ENCODE measurements around the gene FRAS1. TPM values are rescaled to one million over a fixed set of nuclear protein-coding genes. Genes with fewer than 3 reads are reported as not detected.
"Not testable (repeated sequence)": the region's sequence is repeated elsewhere in the genome, so short reads cannot be mapped to it uniquely, and the experiment has no call there.

The FRAS1 gene
- total RNA-seq, 2 donors from 2014 or later: 6.4 to 11.0 TPM

DNA sequence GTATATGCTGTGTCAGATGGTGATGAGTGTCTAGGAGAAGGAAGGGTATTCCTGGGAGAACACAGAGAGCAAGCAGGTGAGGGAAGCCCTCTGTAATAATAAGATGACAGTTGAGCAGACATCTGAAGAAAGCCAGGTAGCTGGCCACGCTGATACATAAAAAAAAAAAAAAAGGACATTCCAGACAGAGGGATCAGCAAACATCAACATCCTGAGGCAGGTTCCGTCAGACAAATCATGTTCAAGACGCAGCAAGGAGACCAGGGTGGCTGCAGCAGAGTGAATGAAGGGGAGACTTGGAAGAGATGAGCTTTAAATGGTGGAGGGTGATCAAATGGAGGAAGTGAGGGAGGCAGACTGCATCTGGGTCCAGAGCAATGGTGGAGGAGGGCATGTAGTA is 396.9 kb downstream of the FRAS1 start:
- no peaks in the 10 kb centered on the region for H3K27me3 ChIP-seq (replicated peaks; ENCODE audit: insufficient read depth)

DNA sequence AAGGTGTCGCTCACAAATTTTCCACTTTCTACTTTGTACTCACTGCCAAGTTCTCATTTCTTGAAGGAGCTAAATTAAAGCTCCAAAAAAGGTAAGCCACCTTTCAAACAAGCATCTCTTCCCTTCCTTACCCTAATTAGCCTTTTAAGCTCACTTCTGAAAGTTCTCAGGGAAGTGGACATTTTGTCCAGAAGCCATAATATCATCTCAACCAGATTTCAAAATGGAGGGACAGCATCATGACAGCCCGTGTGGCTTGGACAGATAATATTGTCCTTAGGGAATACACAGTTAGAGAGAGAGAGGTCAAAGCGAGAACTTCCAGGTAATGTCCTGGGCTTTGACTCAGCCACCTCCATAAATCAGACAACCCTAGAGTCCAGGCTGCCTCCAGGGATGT is 400.6 kb downstream of the FRAS1 start:
- intact Hi-C loops (cut with DNase I): no loop called here
- 95% methylated on average over 3 of the region's 3 CpGs for WGBS
- Histone ChIP-seq H3K9me3 (no peaks in the 10 kb centered on the region), H3K27me3 (replicated peaks; ENCODE audit: insufficient read depth) (no peaks in the 10 kb centered on the region), H3K4me1 (replicated peaks) (no peaks in the 10 kb centered on the region), H3K36me3 (no peaks in the 10 kb centered on the region), H3K27ac (no peak overlapping the region), H3K4me3 (no peak overlapping the region)
- no peak for TF ChIP-seq POLR2AphosphoS5 (IDR thresholded peaks at IDR 0.05)
- TF ChIP-seq, protein P1, sequence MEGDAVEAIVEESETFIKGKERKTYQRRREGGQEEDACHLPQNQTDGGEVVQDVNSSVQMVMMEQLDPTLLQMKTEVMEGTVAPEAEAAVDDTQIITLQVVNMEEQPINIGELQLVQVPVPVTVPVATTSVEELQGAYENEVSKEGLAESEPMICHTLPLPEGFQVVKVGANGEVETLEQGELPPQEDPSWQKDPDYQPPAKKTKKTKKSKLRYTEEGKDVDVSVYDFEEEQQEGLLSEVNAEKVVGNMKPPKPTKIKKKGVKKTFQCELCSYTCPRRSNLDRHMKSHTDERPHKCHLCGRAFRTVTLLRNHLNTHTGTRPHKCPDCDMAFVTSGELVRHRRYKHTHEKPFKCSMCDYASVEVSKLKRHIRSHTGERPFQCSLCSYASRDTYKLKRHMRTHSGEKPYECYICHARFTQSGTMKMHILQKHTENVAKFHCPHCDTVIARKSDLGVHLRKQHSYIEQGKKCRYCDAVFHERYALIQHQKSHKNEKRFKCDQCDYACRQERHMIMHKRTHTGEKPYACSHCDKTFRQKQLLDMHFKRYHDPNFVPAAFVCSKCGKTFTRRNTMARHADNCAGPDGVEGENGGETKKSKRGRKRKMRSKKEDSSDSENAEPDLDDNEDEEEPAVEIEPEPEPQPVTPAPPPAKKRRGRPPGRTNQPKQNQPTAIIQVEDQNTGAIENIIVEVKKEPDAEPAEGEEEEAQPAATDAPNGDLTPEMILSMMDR (IDR thresholded peaks at IDR 0.05): no peak
- TF ChIP-seq POLR2A (IDR thresholded peaks at IDR 0.05): no peak
- DNase-seq (ENCODE audit: low spot score): no peak

More for the DNA sequence above, 396.9 kb downstream of the FRAS1 start:
- no peaks in the 10 kb centered on the region for H3K4me1 ChIP-seq (replicated peaks)
- no peaks in the 10 kb centered on the region for H3K36me3 ChIP-seq
- no peak overlapping the region for H3K4me3 ChIP-seq
- intact Hi-C loops (cut with DNase I): no loop called here
- TF ChIP-seq, protein P1 (IDR thresholded peaks at IDR 0.05): no peak
- TF ChIP-seq POLR2A (IDR thresholded peaks at IDR 0.05) (no peak), POLR2AphosphoS5 (IDR thresholded peaks at IDR 0.05) (no peak)
- DNase-seq (ENCODE audit: low spot score): no peak
- H3K27ac ChIP-seq: no peak overlapping the region
- no peaks in the 10 kb centered on the region for H3K9me3 ChIP-seq
- 50% methylated on average over 3 of the region's 3 CpGs for WGBS

DNA sequence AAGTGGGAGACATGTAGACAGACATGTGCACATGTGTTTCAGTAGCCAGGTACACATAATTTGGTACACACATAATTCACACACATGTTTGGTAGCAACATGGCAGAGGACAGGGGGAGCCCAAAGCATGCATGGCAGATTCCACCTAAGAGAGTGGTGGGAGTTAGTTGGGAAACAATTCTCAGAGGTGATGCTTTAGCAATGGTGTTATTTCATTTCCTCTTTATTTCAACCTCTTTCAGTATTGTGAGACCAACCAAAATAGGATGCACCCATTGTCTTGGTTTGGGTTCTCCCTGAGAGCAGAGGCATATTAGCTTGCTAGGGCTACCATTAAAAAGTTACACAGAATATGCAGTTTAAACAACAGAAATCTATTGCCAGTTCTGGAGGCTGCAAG is 402.2 kb downstream of the FRAS1 start:
- H3K4me3 ChIP-seq: no peak overlapping the region
- intact Hi-C loops (cut with DNase I): no loop called here
- TF ChIP-seq POLR2AphosphoS5 (IDR thresholded peaks at IDR 0.05) (no peak), POLR2A (IDR thresholded peaks at IDR 0.05) (no peak)
- TF ChIP-seq, protein P1 (IDR thresholded peaks at IDR 0.05): no peak
- H3K27ac ChIP-seq: no peak overlapping the region
- no peaks in the 10 kb centered on the region for H3K9me3 ChIP-seq
- H3K36me3 ChIP-seq: no peaks in the 10 kb centered on the region
- H3K27me3 ChIP-seq (replicated peaks; ENCODE audit: insufficient read depth): no peaks in the 10 kb centered on the region
- no peak for DNase-seq (ENCODE audit: low spot score)
- no peaks in the 10 kb centered on the region for H3K4me1 ChIP-seq (replicated peaks)

DNA sequence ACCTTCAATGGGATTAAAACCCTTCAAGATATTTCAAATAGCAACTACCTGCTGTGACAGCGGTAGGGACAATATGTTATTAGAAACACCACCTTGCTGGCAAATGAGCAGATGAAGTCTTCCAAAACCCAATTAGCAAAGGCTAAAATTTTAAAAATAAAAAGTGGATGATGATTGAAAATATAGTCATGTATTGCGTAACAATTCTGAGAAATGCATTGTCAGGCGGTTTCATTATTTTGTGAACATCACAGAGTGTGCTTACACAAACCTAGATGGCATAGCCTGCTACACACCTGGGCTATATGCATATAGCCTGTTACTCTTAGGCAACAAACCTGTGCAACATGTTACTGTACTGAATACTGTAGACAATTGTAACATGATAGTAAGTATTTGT is 403.2 kb downstream of the FRAS1 start:
- H3K9me3 ChIP-seq: no peaks in the 10 kb centered on the region
- DNase-seq (ENCODE audit: low spot score): no peak
- no peak overlapping the region for H3K27ac ChIP-seq
- H3K4me3 ChIP-seq: no peak overlapping the region
- no peaks in the 10 kb centered on the region for H3K4me1 ChIP-seq (replicated peaks)
- no peaks in the 10 kb centered on the region for H3K27me3 ChIP-seq (replicated peaks; ENCODE audit: insufficient read depth)
- intact Hi-C loops (cut with DNase I): no loop called here
- TF ChIP-seq POLR2A (IDR thresholded peaks at IDR 0.05) (no peak), POLR2AphosphoS5 (IDR thresholded peaks at IDR 0.05) (no peak)
- TF ChIP-seq, protein P1 (IDR thresholded peaks at IDR 0.05): no peak
- WGBS: 97% methylated on average over 3 of the region's 3 CpGs
- H3K36me3 ChIP-seq: no peaks in the 10 kb centered on the region

DNA sequence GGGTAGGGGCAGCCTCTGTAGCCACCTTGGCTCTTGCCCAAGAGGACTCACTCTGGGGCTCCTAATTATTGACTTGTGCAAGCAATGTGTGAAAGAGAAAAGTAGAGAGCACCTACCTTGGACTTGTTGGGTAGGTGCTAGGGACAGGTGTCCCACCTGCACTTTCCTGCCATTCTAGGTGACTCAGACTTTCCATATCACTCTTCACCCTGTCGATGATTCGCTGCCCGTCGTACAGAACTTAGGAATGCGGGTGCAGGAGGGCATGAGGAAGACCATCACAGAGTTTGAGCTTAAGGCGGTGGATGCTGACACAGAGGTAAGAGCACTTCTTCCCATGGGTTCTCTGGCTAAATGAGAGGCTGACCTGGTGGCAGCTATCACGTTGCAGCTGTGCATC is 407.1 kb downstream of the FRAS1 start:
- H3K36me3 ChIP-seq: no peaks in the 10 kb centered on the region
- DNase-seq (ENCODE audit: low spot score): no peak
- intact Hi-C loops (cut with DNase I): no loop called here
- no peak overlapping the region for H3K27ac ChIP-seq
- H3K4me3 ChIP-seq: no peak overlapping the region
- TF ChIP-seq, protein P1 (IDR thresholded peaks at IDR 0.05): no peak
- no peak for TF ChIP-seq POLR2A (IDR thresholded peaks at IDR 0.05)
- TF ChIP-seq POLR2AphosphoS5 (IDR thresholded peaks at IDR 0.05): no peak
- no peaks in the 10 kb centered on the region for H3K27me3 ChIP-seq (replicated peaks; ENCODE audit: insufficient read depth)
- WGBS: 94% methylated on average over 7 of the region's 7 CpGs
- H3K9me3 ChIP-seq: no peaks in the 10 kb centered on the region
- no peaks in the 10 kb centered on the region for H3K4me1 ChIP-seq (replicated peaks)

DNA sequence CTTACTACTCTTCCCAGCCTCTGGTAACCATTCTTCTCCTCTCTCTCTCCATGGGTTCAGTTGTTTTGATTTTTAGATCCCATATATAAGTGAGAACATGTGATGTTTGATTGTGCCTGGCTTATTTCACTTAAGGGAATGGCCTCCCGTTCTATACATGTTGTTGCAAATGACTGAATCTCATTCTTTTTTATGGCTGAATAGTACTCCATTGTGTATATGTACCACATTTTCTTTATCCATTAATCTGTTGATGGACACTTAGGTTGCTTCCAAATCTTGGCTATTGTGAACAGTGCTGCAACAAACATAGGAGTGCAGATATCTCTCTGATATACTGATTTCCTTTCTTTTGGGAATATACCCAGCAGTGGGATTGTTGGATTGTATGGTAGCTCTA is 410.1 kb downstream of the FRAS1 start:
- H3K27ac ChIP-seq; H3K36me3 ChIP-seq; H3K27me3 ChIP-seq (replicated peaks; ENCODE audit: insufficient read depth); H3K9me3 ChIP-seq; intact Hi-C loops (cut with DNase I); H3K4me1 ChIP-seq (replicated peaks); DNase-seq (ENCODE audit: low spot score); H3K4me3 ChIP-seq: not testable (repeated sequence)
- WGBS: 97% methylated on average over 1 of the region's 1 CpG

Data from prostate gland (tissue), 2 donors.